Tibial nerve (tissue), 4 donors: ENCODE measurements around the gene PHACTR1. TPM values are rescaled to one million over a fixed set of nuclear protein-coding genes. Genes with fewer than 3 reads are reported as not detected.

Experiments
- DNase-seq, 2 donors: peaks; one replicate each; pipeline ENCODE4 v3.0.0-alpha.2; 2019; ENCODE audit warnings: low spot score in 2 of 2
- H3K27ac ChIP-seq, 4 donors: fragments of 200-600 bp; sonication (generic) in 3 of 4; one replicate each; pipeline ENCODE4 v1.5.1; 2017 to 2019; ENCODE audit warnings: mild to moderate bottlenecking in 1 of 4
- H3K27me3 ChIP-seq, 2 donors: fragments of 200-600 bp; sonication (generic) in 1 of 2; one replicate each; pipeline versions ENCODE4 v1.5.1 to v1.6.0; 2017 to 2019
- H3K36me3 ChIP-seq, 3 donors: fragments of 200-600 bp; sonication (generic); one replicate each; pipeline ENCODE4 v1.5.1; 2018 to 2019
- H3K4me1 ChIP-seq, 4 donors: fragments of 200-600 bp; sonication (generic) in 3 of 4; one replicate each; pipeline ENCODE4 v1.5.1; 2017 to 2019
- H3K4me3 ChIP-seq, 4 donors: fragments of 200-600 bp; sonication (generic) in 3 of 4; one replicate each; pipeline ENCODE4 v1.5.1; 2017 to 2019; ENCODE audit warnings: mild to moderate bottlenecking in 1 of 4, moderate library complexity in 1 of 4
- H3K9me3 ChIP-seq, 4 donors: fragments of 200-600 bp; sonication (generic) in 3 of 4; one replicate each; pipeline ENCODE4 v1.5.1; 2017 to 2019
- EP300 ChIP-seq, 2 donors: sonication (generic); formaldehyde crosslinking; IDR thresholded peaks; one replicate each; pipeline ENCODE4 v1.6.1; 2017; ENCODE audit warnings: antibody characterized with exemption in 2 of 2, mild to moderate bottlenecking in 1 of 2
- POLR2A ChIP-seq, 2 donors: fragments of 450-650 bp; IDR thresholded peaks; one replicate each; pipeline ENCODE4 v1.6.1; 2017; ENCODE audit warnings: antibody characterized with exemption in 2 of 2, mild to moderate bottlenecking in 2 of 2, moderate library complexity in 2 of 2
- WGBS, 2 donors: methylation state at CpG; one replicate each; pipeline ENCODE4 v1.1.5; 2018; 5-methylcytosine and 5-hydroxymethylcytosine counted together
- total RNA-seq, 4 donors: library from RNA; depleted of rRNA; stranded (reverse); fragments of >200 nt; gene quantifications; one replicate each; pipeline ENCODE4 v1.1.0, GENCODE V29; 2016
- TF ChIP-seq, protein P1 (sequence below), 5 experiments: fragments of 200-600 bp in 3 of 5; fragments of 450-650 bp in 2 of 5; sonication (generic) in 3 of 5; IDR thresholded peaks; one replicate each; pipeline ENCODE4 v1.5.1; 2016 to 2019; ENCODE audit warnings: antibody characterized with exemption in 5 of 5, mild to moderate bottlenecking in 3 of 5, moderate library complexity in 2 of 5

The PHACTR1 gene
- total RNA-seq, 4 donors from 2014 or later: 1.5 to 2.7 (median 1.6) TPM

DNA sequence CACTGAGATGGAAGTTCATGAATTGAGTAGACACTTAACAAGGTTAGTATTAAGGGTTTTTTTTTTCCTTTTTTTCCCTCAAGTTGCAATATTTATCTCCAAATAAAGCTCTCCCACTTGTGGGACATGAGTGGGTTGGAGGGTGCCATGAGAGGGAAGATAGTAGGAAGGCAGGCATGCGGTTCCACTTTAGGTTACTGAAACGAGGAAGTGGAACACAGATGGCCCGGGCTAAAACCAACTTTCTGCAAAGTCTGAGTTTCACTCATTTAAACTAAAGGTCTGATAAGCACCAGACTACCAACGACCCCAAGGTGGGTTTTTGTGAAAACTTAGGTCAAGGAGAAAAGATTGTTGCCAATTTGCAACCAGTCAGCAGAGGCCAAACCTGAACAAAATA lies 569.6 kb downstream of the PHACTR1 start:
- H3K27me3 ChIP-seq: no peaks in the 10 kb centered on the region
- no peak overlapping the region for H3K27ac ChIP-seq
- WGBS, 2 donors: 72 to 85% methylated on average over 4 of the region's 4 CpGs
- DNase-seq: no peak
- H3K4me3 ChIP-seq: no peak overlapping the region
- peaks cover 0 to 19% (median 0%) of the 10 kb centered on the region in 4 donors for H3K9me3 ChIP-seq
- TF ChIP-seq POLR2A (IDR thresholded peaks at IDR 0.05): no peak
- TF ChIP-seq, protein P1, sequence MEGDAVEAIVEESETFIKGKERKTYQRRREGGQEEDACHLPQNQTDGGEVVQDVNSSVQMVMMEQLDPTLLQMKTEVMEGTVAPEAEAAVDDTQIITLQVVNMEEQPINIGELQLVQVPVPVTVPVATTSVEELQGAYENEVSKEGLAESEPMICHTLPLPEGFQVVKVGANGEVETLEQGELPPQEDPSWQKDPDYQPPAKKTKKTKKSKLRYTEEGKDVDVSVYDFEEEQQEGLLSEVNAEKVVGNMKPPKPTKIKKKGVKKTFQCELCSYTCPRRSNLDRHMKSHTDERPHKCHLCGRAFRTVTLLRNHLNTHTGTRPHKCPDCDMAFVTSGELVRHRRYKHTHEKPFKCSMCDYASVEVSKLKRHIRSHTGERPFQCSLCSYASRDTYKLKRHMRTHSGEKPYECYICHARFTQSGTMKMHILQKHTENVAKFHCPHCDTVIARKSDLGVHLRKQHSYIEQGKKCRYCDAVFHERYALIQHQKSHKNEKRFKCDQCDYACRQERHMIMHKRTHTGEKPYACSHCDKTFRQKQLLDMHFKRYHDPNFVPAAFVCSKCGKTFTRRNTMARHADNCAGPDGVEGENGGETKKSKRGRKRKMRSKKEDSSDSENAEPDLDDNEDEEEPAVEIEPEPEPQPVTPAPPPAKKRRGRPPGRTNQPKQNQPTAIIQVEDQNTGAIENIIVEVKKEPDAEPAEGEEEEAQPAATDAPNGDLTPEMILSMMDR (IDR thresholded peaks at IDR 0.05): no peak
- TF ChIP-seq EP300 (IDR thresholded peaks at IDR 0.05): no peak
- no peaks in the 10 kb centered on the region for H3K4me1 ChIP-seq
- H3K36me3 ChIP-seq: peaks cover 0 to 63% (median 0%) of the 10 kb centered on the region in 3 donors

DNA sequence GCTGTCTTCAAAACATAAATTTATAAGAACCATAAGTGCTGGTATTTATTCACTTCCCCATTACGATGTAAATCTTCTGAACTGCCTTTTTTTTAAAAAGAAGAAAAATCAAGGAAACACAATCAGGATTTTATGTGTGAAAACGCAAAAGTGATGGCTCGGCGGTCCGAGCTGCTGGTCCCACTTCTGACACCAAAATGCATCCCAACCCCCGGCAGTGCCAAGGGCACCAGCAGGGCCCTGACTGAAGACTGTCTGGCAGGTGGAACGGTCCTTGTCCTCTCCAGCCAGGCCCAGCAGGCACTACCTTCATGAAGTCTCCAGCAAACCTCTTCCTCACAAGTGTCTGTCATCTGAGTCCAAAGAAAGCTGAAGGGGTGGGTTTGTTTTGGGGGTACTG lies 570.5 kb downstream of the PHACTR1 start:
- H3K36me3 ChIP-seq: peaks cover 0 to 72% (median 0%) of the 10 kb centered on the region in 3 donors
- TF ChIP-seq, protein P1 (IDR thresholded peaks at IDR 0.05): no peak
- TF ChIP-seq POLR2A (IDR thresholded peaks at IDR 0.05): no peak
- TF ChIP-seq EP300 (IDR thresholded peaks at IDR 0.05): no peak
- WGBS, 2 donors: 93 to 95% methylated on average over 7 of the region's 7 CpGs
- peaks cover 0 to 19% (median 0%) of the 10 kb centered on the region in 4 donors for H3K9me3 ChIP-seq
- no peak overlapping the region for H3K4me3 ChIP-seq
- DNase-seq: no peak
- H3K4me1 ChIP-seq: no peaks in the 10 kb centered on the region
- no peaks in the 10 kb centered on the region for H3K27me3 ChIP-seq
- no peak overlapping the region for H3K27ac ChIP-seq

DNA sequence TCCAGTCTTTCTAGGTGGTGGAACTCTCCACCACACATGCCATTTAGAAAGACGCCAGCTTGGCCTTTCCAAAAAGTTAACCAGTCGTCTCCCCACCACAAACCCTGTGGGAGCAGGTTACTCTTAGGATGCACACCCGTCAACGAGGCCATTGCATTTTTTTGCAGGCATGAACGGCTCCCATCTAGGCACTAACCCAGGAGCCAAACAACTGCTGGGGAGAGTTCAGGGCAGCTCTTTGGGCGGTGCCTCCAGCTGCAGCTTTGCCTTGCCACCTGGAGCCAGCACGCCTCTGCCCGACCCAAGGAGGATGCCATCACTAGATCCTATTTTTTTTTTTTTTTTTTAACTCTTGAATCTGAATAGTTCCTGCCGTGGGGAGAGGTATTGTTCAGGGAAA lies 571.9 kb downstream of the PHACTR1 start:
- H3K27ac ChIP-seq: no peak overlapping the region
- no peaks in the 10 kb centered on the region for H3K27me3 ChIP-seq
- no peaks in the 10 kb centered on the region for H3K4me1 ChIP-seq
- WGBS, 2 donors: 86 to 95% methylated on average over 9 of the region's 9 CpGs
- H3K4me3 ChIP-seq: no peak overlapping the region
- no peak for TF ChIP-seq POLR2A (IDR thresholded peaks at IDR 0.05)
- TF ChIP-seq, protein P1 (IDR thresholded peaks at IDR 0.05): no peak
- TF ChIP-seq EP300 (IDR thresholded peaks at IDR 0.05): no peak
- H3K9me3 ChIP-seq: peaks cover 0 to 19% (median 0%) of the 10 kb centered on the region in 4 donors
- no peak for DNase-seq
- H3K36me3 ChIP-seq: peaks cover 0 to 83% (median 0%) of the 10 kb centered on the region in 3 donors

DNA sequence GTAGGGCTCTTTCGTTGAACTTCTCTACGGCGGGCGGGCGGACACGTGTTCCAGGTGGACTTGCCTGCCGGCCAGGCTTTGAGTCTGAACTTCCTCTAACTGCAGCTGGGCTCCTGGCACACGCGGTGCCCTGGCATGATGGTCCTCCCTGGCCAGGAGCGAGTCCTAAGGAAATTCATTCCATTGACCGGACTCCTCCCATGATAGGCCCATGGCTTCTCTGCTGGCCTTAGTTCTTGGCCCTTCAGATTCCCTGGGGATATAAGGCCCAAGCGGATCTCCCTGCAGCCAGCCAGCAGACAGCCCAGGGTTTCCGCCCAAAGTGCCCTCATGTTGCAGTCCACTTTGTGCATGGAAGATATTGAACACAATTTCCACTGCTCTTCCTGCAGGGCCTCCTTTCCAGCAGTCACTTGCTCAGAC lies 572.4 kb downstream of the PHACTR1 start:
- Histone ChIP-seq H3K4me3 (no peak overlapping the region), H3K36me3 (peaks cover 0 to 83% (median 0%) of the 10 kb centered on the region in 3 donors), H3K4me1 (no peaks in the 10 kb centered on the region), H3K9me3 (peaks cover 0 to 19% (median 0%) of the 10 kb centered on the region in 4 donors), H3K27ac (no peak overlapping the region), H3K27me3 (no peaks in the 10 kb centered on the region)
- TF ChIP-seq, protein P1 (IDR thresholded peaks at IDR 0.05): no peak
- no peak for TF ChIP-seq POLR2A (IDR thresholded peaks at IDR 0.05)
- no peak for TF ChIP-seq EP300 (IDR thresholded peaks at IDR 0.05)
- WGBS, 2 donors: 90% methylated on average over 13 of the region's 13 CpGs
- DNase-seq: no peak

DNA sequence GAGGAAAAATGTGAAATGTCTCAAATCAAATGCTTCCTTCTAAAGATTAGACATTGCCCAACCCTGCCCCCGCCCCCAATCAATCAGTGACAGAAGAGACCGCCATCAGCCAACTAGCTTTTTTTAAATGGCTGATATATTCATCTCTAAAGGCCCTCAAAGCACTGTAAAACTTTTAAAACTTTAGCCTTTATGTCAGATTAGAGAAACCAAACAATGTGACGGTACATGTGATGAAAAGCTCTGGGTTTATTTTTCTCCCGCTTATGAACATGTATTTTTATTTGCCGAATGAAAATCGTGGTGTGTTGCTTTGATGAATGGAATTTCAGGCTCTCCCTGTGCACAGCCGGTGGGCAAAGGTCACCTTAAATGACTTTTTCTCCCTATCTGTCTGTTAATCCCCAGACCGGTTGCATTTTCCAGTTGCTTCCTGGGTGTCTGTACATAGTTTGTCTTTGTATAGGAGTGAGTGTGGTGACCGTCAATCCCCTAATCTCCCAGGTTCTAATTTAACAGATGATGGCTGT lies 573.3 kb downstream of the PHACTR1 start:
- Histone ChIP-seq H3K4me3 (no peak overlapping the region), H3K27ac (no peak overlapping the region), H3K36me3 (peaks cover 0 to 92% (median 0%) of the 10 kb centered on the region in 3 donors), H3K4me1 (no peaks in the 10 kb centered on the region), H3K9me3 (peaks cover 0 to 19% (median 0%) of the 10 kb centered on the region in 4 donors), H3K27me3 (no peaks in the 10 kb centered on the region)
- WGBS, 2 donors: 61 to 63% methylated on average over 9 of the region's 9 CpGs
- TF ChIP-seq, protein P1 (IDR thresholded peaks at IDR 0.05): no peak
- TF ChIP-seq EP300 (IDR thresholded peaks at IDR 0.05) (no peak), POLR2A (IDR thresholded peaks at IDR 0.05) (no peak)
- no peak for DNase-seq
